Glutamatergic neuron (in vitro differentiated cells): Measurements from ENCODE around the gene CORO2A. TPM values are rescaled to one million over a fixed set of nuclear protein-coding genes. Genes with fewer than 3 reads are reported as not detected.

Experiments
- DNase-seq: peaks from one replicate; pipeline ENCODE4 v3.0.0; 2022
- H3K27ac Mint-ChIP-seq: one replicate; pipeline ENCODE4 v1.8.0; 2020; ENCODE audit warnings: mild to moderate bottlenecking, mixed read lengths, inconsistent platforms; ENCODE audit not compliant: unreplicated experiment
- H3K27me3 Mint-ChIP-seq: one replicate; pipeline ENCODE4 v1.8.0; 2020; ENCODE audit warnings: mild to moderate bottlenecking, moderate library complexity, mixed read lengths, inconsistent platforms; ENCODE audit not compliant: unreplicated experiment
- H3K36me3 Mint-ChIP-seq: one replicate; pipeline ENCODE4 v1.8.0; 2020; ENCODE audit warnings: mild to moderate bottlenecking, mixed read lengths, inconsistent platforms; ENCODE audit not compliant: unreplicated experiment
- H3K4me1 Mint-ChIP-seq: one replicate; pipeline ENCODE4 v1.8.0; 2020; ENCODE audit warnings: mild to moderate bottlenecking, low read depth, mixed read lengths, inconsistent platforms; ENCODE audit not compliant: unreplicated experiment
- H3K4me3 Mint-ChIP-seq: one replicate; pipeline ENCODE4 v1.8.0; 2020; ENCODE audit warnings: mild to moderate bottlenecking, mixed read lengths, inconsistent platforms; ENCODE audit not compliant: unreplicated experiment
- H3K9me3 Mint-ChIP-seq: one replicate; pipeline ENCODE4 v1.8.0; 2020; ENCODE audit warnings: mild to moderate bottlenecking, moderate library complexity, mixed read lengths, inconsistent platforms; ENCODE audit not compliant: unreplicated experiment
- CTCF ChIP-seq: fragments of 200-600 bp; sonication (generic); IDR thresholded peaks from one replicate; pipeline ENCODE4 v1.5.0; 2021; ENCODE audit not compliant: partially characterized antibody, unreplicated experiment
- long read RNA-seq: library from polyadenylated mRNA; unstranded; transcript quantifications from one replicate; pipeline ENCODE4 v2.0.0, GENCODE V29; 2020; ENCODE audit not compliant: unreplicated experiment
- total RNA-seq: library from RNA; stranded (reverse); fragmentation: NEBNext Ultra II Directional; extraction: Animal tissue kit (Norgen Biotek cat#: 25700); gene quantifications from one replicate; pipeline ENCODE4 v1.2.1, GENCODE V29; 2021; ENCODE audit not compliant: unreplicated experiment

The CORO2A gene
- 23.9 TPM for total RNA-seq
- long read RNA-seq, full-length matches to known transcripts = 10 of 19 reads
- long read RNA-seq, partial matches to known transcripts = 2 of 19 reads
- long read RNA-seq, other reads (novel, unspliced or antisense) = 7 of 19 reads

GRCh38 chr9:98192503-98193335 lies at the start of gene CORO2A:
Gene CORO2A (minus strand): TSS chr9:98192637. CDS start chr9:98157660, 34,977 bp downstream.
- Mint-ChIP-seq H3K4me3 (peak within 1 kb of the TSS; percentile 86), H3K9me3 (peaks cover 8% of the 10 kb centered on the region), H3K36me3 (no peaks in the 10 kb centered on the region), H3K27me3 (peaks cover 8% of the 10 kb centered on the region), H3K27ac (peak within 1 kb of the TSS; percentile 88), H3K4me1 (peaks cover 8% of the 10 kb centered on the region)
- DNase-seq = peak; percentile 83
- TF ChIP-seq CTCF = peak; percentile 15

GRCh38 chr9:98241357-98242300 lies 49.2 kb upstream of the CORO2A start:
- Mint-ChIP-seq H3K9me3 (peaks cover 2% of the 10 kb centered on the region), H3K4me3 (no peak overlapping the region), H3K27me3 (no peaks in the 10 kb centered on the region), H3K27ac (no peak overlapping the region), H3K4me1 (no peaks in the 10 kb centered on the region), H3K36me3 (no peaks in the 10 kb centered on the region)
- no peak for DNase-seq
- TF ChIP-seq CTCF = no peak

- DNase-seq = no peak
- no peak overlapping the region for H3K4me3 Mint-ChIP-seq
- no peak overlapping the region for H3K27ac Mint-ChIP-seq
- no peaks in the 10 kb centered on the region for H3K27me3 Mint-ChIP-seq
- H3K36me3 Mint-ChIP-seq = no peaks in the 10 kb centered on the region
- TF ChIP-seq CTCF = no peak
- no peaks in the 10 kb centered on the region for H3K4me1 Mint-ChIP-seq
- H3K9me3 Mint-ChIP-seq = peaks cover 3% of the 10 kb centered on the region
These were observed 48.0 kb upstream of the CORO2A start for GRCh38 chr9:98240475-98240874.

GRCh38 chr9:98236901-98237487 lies 44.6 kb upstream of the CORO2A start:
- Mint-ChIP-seq H3K36me3 (no peaks in the 10 kb centered on the region), H3K4me3 (no peak overlapping the region), H3K27me3 (no peaks in the 10 kb centered on the region), H3K27ac (no peak overlapping the region), H3K4me1 (no peaks in the 10 kb centered on the region), H3K9me3 (peaks cover 4% of the 10 kb centered on the region)
- TF ChIP-seq CTCF = no peak
- no peak for DNase-seq
